Brain microvascular endothelial cell (primary cell): Measurements from ENCODE around the gene PSMD9.
"Not testable (repeated sequence)": the region's sequence is repeated elsewhere in the genome, so short reads cannot be mapped to it uniquely, and the experiment has no call there.

Experiments used
- DNase-seq: peaks from one replicate; pipeline ENCODE4 v3.0.0-alpha.2; 2020
- H3K27ac ChIP-seq: fragments of 250-450 bp; sonication (Bioruptor Pico); 2 replicates; pipeline ENCODE4 v1.5.1; 2020; ENCODE audit warnings: mild to moderate bottlenecking, moderate library complexity
- H3K27me3 ChIP-seq: fragments of 250-450 bp; sonication (Bioruptor Pico); replicated peaks from 2 replicates; pipeline ENCODE4 v1.5.1; 2020; ENCODE audit warnings: mild to moderate bottlenecking
- H3K36me3 ChIP-seq: fragments of 250-450 bp; sonication (Bioruptor Pico); replicated peaks from 2 replicates; pipeline ENCODE4 v1.5.1; 2020; ENCODE audit warnings: mild to moderate bottlenecking
- H3K4me3 ChIP-seq: 2 replicates; pipeline ENCODE4 v1.5.1; 2011; ENCODE audit warnings: low read depth, mild to moderate bottlenecking, control low read depth, low read length, moderate library complexity
- in situ Hi-C: cut with HindIII; loops from 2 replicates; pipeline ENCODE4 v1.10.0; 2017; ENCODE audit warnings: low sequenced_read_pairs, low pct_ligation_motif_present
- TF ChIP-seq, protein P1 (sequence below): IDR thresholded peaks from 2 replicates; pipeline ENCODE4 v1.5.1; 2011; ENCODE audit warnings: low read depth, mild to moderate bottlenecking, moderate library complexity, low read length, control low read depth, inconsistent platforms; ENCODE audit errors: missing control alignments

The PSMD9 gene

DNA sequence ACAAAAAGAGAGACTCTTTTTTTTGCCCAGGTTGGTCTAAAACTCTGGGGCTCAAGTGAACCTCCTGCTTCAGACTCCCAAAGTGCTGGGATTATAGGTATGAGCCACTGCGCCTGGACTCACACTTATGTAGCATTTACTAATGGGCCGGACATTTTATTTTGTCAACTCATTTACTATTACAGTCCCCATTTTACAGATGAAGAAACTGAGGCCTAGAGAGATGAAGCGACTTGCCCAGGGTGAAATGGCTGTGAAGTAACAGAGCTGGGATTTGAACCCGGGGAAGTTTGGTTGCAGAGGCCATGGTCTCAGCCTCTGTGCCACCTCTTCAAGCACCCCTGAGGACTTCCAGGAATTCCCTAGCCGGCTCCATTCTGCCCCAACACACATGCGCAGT is 39.4 kb upstream of the PSMD9 start:
- Histone ChIP-seq H3K4me3 (no peak overlapping the region), H3K27ac (no peak overlapping the region), H3K36me3 (no peaks in the 10 kb centered on the region), H3K27me3 (no peaks in the 10 kb centered on the region)
- TF ChIP-seq, protein P1, sequence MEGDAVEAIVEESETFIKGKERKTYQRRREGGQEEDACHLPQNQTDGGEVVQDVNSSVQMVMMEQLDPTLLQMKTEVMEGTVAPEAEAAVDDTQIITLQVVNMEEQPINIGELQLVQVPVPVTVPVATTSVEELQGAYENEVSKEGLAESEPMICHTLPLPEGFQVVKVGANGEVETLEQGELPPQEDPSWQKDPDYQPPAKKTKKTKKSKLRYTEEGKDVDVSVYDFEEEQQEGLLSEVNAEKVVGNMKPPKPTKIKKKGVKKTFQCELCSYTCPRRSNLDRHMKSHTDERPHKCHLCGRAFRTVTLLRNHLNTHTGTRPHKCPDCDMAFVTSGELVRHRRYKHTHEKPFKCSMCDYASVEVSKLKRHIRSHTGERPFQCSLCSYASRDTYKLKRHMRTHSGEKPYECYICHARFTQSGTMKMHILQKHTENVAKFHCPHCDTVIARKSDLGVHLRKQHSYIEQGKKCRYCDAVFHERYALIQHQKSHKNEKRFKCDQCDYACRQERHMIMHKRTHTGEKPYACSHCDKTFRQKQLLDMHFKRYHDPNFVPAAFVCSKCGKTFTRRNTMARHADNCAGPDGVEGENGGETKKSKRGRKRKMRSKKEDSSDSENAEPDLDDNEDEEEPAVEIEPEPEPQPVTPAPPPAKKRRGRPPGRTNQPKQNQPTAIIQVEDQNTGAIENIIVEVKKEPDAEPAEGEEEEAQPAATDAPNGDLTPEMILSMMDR: no peak
- DNase-seq: no peak
- in situ Hi-C loops: no loop called here

DNA sequence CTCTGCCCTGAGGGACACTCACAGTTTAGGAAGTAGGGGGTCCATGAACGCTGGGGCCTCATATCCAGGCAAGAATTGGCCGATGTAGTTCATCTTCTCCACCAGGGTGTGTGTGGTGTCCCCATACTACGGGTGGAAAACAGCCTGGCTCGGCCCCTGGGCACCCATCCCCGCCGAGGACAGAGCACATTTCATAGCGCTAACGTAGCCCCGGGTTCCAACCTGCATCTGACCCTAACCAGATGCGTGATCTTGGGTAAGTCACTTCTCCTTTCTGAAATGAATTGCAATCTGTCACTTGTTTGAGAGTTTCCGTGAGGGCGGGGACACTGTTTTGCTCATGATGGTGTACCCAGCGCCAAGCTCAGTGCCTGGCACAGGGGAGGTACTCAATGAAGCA is 38.9 kb upstream of the PSMD9 start:
- in situ Hi-C loops: no loop called here
- no peak overlapping the region for H3K27ac ChIP-seq
- no peak overlapping the region for H3K4me3 ChIP-seq
- no peak for DNase-seq
- H3K36me3 ChIP-seq: no peaks in the 10 kb centered on the region
- TF ChIP-seq, protein P1: no peak
- no peaks in the 10 kb centered on the region for H3K27me3 ChIP-seq

DNA sequence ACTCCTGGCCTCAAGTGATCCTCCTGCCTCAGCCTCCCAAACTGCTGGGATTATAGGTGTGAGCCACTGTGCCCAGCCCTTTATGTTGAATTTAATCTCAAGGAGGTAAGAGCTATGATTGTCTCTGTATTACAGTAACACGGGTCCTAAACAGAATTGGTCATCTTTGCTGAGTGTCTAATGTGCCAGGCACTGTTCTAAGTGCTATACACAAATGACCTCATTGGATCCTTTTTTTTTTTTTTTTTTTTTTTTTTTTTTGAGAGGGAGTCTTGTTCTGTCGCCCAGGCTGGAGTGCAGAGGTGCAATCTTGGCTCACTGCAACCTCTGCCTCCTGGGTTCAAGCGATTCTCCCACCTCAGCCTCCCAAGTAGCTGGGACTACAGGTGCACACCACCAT is 36.2 kb upstream of the PSMD9 start:
- H3K27me3 ChIP-seq, in situ Hi-C loops, DNase-seq, H3K36me3 ChIP-seq, H3K27ac ChIP-seq, H3K4me3 ChIP-seq: not testable (repeated sequence)

DNA sequence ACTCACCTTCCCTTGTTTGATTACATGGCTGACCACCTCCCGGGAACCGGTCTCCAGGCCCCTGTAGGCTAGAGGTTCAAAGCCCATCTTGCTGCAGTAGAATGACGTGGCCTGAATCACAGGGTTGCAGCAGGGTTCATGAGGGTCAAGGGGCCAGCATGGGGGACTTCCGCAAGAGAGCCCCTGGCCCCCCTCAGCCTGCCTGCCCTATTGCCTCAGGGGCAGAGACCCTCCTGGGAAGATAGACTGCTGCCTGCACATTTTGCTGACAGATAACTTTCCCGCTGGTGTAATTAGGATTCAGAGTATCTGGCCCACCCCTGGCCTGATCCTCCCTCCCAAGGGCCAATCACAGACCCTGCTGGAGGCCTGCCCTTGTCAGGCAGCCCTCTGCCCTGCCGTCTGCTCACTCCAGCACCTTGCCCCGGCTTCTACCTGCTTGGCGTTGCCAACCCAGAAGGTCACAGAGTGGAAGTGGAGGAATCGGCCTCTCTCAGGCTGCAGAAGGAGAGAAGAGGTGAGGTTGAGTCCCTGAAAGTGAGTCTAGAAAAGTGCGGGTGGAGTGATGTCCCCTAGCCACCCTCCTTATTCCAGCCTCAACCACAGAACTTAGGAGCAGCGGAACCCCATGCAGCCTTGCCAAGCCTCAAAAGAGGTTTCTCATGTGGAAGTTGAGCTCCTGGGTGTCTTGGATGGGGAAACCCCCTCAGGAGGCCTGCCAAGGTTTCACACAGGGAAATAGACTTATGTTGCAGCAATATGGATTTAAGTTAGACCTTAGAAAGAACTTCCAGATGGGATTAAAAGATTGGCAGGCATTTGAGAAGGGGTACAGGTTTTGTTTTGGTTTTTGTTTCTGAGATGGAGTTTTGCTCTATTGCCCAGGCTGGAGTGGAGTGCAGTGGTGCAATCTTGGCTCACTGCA is 31.0 kb upstream of the PSMD9 start:
- TF ChIP-seq, protein P1: no peak
- H3K4me3 ChIP-seq: no peak overlapping the region
- H3K27ac ChIP-seq: no peak overlapping the region
- DNase-seq: no peak
- in situ Hi-C loops: no loop called here
- no peaks in the 10 kb centered on the region for H3K27me3 ChIP-seq
- no peaks in the 10 kb centered on the region for H3K36me3 ChIP-seq

DNA sequence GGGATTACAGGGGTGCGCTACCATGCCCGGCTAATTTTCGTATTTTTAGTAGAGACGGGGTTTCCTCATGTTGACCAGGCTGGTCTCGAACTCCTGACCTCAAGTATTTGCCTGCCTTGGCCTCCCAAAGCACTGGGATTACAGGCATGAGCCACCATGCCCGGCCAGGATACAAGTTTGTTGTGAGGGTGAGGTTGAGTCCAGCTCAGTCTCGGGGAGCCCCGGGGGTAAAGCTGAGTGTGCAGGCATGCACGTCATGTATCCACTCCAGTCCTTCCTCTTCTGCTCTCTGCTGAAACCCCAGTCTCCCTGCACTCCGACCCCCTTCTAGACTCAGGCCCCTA is 30.3 kb upstream of the PSMD9 start:
- H3K27ac ChIP-seq: no peak overlapping the region
- TF ChIP-seq, protein P1: no peak
- no peaks in the 10 kb centered on the region for H3K27me3 ChIP-seq
- no peaks in the 10 kb centered on the region for H3K36me3 ChIP-seq
- H3K4me3 ChIP-seq: no peak overlapping the region
- in situ Hi-C loops: no loop called here
- DNase-seq: no peak

DNA sequence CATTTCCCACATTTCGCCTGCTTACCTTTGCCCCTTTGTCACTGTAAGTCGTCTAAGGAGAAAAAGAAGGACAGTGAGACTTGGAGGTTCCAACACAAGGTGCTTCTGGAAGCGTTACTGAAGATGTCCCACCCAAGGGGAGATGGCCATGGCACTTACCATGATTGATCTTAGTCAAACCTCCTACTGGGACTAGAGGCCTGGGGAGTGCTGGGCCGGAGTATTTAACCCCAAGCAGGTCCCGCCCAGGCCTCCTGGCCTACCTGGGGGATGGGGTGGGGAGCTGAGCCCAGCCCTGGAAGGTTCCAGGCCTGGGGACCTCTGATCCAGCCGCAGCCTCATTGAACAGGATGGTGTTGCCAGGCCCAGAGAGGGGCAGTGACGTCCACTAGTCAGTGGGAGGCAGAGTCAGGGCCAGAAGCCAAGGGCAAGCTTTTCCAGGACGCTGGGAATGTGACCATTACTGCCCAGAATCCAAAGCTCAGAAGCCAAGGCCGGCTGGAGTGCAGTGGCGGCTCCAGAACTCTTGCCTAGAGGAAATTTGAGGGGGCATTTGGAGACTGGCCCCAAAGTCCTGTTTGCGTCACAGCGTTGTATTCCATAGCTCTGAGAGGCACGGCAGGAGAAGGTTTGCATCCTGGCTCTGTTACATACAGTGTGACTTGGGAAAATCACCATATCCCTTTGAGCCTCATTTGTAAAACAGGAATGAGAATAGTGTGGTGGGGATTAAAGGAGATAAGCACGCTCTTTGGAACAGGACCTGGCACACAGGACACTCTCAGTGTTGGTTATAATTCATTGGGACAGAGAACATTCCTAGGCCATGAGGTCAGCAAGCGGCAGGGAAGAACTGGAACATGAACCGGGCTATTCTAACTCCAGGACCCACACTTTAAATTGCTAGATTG is 29.7 kb upstream of the PSMD9 start, which contains the start of gene HPD:
TSS of gene HPD (minus strand) at position 198 of the 911 bp plus-strand sequence. CDS start at position 162, 36 bp downstream.
- no peaks in the 10 kb centered on the region for H3K36me3 ChIP-seq
- H3K27me3 ChIP-seq: no peaks in the 10 kb centered on the region
- no peak within 1 kb of the TSS for H3K27ac ChIP-seq
- TF ChIP-seq, protein P1: no peak
- in situ Hi-C loops: no loop called here
- DNase-seq: peak; percentile 67
- no peak within 1 kb of the TSS for H3K4me3 ChIP-seq
